Stimulated activated CD8-positive, alpha-beta memory T cell treated with anti-CD3 and anti-CD28 coated beads, Interleukin-4, amount 100 ng/mL, for 1 hour (primary cell): ENCODE results near the gene EP400.
"Not testable (repeated sequence)": the region's sequence is repeated elsewhere in the genome, so short reads cannot be mapped to it uniquely, and the experiment has no call there.

Experiments used
- DNase-seq, 2 donors: peaks; one replicate each; pipeline ENCODE4 v3.0.0-alpha.2; 2020; ENCODE audit warnings: low read depth in 2 of 2, low spot score in 1 of 2

EP400 gene

GRCh38 chr12:132064631-132065030 is 114.9 kb downstream of the EP400 start:
- DNase-seq: no peak

GRCh38 chr12:132065203-132065602 is 115.5 kb downstream of the EP400 start:
- no peak for DNase-seq

- no peak for DNase-seq
Measured at GRCh38 chr12:132065609-132066344, 116.0 kb downstream of the EP400 start.

GRCh38 chr12:132066345-132066685 is 116.6 kb downstream of the EP400 start:
- no peak for DNase-seq

GRCh38 chr12:132066749-132067148 is 117.0 kb downstream of the EP400 start:
- no peak for DNase-seq

DNA sequence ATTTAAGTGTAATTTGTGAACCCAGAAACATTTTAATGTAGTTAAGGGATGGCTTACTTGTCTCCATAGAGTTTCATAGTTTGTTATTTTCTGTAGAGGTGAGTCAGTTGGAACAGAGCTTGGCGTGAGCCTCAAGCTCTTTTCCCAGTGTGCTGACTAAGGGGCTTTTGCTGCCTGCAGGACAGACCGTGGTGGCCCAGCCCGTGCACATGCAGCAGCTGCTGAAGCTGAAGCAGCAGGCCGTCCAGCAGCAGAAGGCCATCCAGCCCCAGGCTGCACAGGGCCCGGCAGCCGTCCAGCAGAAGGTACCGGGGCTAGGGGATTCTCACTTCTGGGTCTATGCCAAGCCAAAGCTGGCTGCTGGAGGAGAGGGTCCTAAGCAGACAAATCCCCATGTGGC is 117.4 kb downstream of the EP400 start:
- no peak for DNase-seq

DNA sequence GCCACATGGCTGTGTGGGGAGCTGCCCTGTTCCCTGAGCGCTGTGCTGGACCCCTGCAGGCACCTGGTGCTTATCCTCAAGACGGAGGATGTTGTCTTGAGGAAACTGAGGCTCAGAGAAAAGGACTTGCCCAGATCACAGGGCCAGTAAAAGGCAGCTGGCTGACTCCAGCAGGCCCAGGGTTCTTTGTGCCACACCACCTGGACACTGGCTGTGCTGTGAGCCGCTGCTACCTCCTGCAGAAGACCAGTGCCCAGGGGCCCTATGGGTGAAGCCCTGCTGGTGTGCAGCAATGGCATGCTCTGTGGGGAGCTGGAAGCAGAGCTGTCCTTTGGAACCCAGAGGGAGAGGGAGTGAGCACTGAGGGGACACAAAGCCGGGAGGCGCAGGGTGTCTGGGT is 118.5 kb downstream of the EP400 start:
- DNase-seq: no peak

- no peak for DNase-seq
Measured at GRCh38 chr12:132069336-132069985, 119.7 kb downstream of the EP400 start.

DNA sequence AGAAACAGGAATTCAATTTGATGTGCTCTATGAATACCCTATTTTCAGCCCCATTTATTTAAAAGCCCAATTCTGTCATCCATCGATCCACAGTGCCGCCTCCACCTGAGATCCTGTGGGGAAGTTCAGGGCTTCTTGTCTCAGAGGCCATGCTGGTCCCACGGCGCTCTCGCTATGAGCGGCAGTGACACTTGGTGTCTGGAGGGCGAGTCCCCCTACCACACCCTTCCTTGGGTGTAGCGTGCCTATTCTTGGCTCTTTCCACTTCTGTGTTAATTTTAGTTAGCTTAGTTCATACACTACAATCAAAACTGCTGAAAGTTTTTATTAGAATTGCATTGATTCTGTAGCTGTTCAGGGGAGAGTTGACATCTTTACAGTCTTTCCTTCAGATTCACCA is 120.6 kb downstream of the EP400 start:
- no peak for DNase-seq

DNA sequence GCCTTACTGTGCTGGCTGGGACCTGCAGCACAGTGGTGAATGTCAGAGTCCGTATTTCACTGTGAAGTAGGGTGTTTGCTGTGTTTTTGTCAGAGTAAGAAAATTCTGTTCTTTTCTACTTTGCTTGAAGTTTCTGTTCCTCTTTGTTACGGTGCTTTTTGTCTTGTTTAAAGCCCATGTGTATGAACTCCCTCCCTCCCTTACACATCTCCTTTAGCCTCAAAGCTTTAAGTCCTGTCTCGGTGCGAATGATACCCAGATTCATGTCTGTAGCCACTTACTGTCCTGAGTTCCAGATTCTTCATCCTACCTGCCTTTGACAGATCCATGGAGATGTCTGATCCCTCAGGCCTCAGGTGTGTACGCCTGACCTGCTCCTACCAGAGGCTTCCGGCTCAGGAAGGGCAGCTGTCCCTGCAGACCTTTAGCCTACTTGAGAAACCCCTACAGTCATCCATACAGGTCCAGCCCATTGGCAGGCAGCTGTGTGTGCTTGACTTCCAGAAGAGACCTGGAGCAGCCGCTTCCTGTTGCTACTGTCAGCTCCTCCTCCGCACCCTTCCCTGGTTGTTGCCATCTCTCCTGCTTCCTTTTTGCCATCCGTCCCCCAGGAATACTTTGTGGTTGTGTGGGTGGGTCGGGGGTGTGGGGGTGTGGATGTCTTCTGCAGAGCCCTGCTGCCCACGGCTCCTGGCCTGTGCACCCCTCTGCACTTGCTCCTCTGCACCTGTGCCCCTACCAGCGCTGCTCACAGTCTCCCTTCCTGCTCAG is 121.5 kb downstream of the EP400 start:
- no peak for DNase-seq

- DNase-seq: no peak
Measured at GRCh38 chr12:132071830-132072384, 122.2 kb downstream of the EP400 start.

- no peak for DNase-seq
Measured at GRCh38 chr12:132074216-132074615, 124.5 kb downstream of the EP400 start.

- no peak for DNase-seq
Measured at GRCh38 chr12:132075026-132075713, 125.4 kb downstream of the EP400 start.

GRCh38 chr12:132075714-132076553 is 126.2 kb downstream of the EP400 start:
- DNase-seq: no peak

DNA sequence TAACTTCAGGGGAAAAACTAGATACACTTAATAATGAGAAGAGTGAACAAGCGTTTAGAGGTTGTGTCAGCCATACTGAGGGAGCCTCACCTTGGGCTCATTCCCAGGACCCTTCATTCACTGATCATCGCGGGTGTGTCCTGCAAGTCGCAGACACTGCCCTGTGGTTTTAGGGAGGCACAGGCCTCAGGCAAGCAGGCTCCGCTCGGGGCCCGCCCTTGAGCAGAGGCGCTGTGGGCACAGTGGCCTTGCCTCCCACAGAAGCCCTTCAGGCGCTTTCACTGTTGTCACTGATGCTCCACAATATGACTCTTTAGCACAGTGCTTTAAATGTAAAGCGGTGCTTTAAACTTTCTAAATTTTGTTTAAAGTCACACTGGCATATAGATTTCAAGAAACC is 127.0 kb downstream of the EP400 start:
- no peak for DNase-seq

DNA sequence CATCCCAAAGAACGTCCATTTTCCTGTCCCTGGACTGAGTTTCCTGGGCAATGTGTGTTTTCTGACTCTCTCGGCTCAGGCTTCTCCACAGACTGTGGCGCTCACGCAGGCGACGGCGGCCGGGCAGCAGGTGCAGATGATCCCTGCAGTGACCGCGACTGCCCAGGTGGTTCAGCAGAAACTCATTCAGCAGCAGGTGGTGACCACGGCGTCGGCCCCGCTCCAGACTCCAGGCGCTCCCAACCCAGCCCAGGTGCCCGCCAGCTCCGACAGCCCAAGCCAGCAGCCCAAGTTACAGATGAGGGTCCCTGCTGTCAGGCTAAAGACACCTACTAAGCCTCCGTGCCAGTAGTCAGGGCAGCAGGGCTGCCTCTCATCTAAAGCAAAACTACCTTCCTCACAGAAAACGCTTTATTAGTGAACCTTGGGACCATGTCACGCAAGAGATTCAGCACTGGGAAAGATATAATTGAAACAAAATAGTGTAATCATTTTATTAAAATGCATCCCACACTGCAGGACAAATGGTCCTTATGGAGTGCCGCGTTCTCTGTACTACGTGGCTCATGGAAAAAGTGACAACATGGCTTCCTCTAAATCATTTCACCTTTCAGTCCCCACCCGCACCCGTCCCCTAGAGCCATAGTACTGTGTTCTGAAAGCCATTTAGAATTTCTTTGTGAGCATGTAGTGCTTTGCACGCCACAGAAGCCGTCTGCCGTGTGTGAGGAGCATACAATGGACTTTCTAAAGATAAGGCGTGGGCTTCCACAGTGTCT is 127.8 kb downstream of the EP400 start:
- no peak for DNase-seq

GRCh38 chr12:132078190-132078589 is 128.4 kb downstream of the EP400 start:
- DNase-seq: no peak

DNA sequence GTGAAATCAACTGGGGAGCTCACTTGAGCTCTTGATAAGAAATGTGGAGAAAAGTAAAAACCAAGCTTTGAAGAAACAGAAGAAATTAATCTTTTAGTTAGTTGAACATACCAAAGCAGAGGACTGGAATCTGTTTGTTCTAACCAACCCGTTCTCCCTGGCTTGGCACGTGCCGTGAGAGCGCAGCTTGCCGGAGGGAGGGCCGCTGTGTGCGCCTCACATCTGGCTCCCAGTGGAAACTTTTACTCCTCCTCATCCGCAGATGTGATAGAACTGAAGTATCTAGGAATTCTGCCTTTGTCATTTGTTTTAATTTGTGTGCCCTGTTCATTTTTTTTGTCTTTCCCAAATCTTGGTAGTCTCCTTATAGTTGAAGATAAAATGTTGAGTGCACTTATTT is 129.5 kb downstream of the EP400 start:
- no peak for DNase-seq

DNA sequence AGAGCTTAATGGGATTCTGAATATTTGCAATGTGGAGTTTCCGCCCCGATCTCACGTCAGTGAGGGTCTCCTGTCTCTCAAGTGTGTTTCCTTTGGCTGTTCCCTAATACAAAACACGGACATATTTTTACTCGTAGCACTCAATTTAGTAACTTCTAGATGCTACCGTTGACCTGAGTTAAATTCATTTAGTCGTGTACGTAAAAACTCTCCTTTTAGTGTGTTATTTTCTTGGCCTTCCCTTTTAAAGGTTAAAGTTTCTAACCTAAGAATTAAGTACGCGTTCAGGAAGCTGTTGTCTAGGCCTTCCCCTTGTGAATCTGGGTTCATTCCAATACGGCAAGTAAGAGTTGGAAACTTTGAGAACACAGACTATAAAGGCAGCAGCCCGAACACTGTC is 130.0 kb downstream of the EP400 start:
- no peak for DNase-seq

- not testable (repeated sequence) for DNase-seq
Measured at GRCh38 chr12:132080515-132080914, 130.8 kb downstream of the EP400 start.
